ENCODE results near the gene RBM33. TPM values are rescaled to one million over a fixed set of nuclear protein-coding genes. Genes with fewer than 3 reads are reported as not detected.

The RBM33 gene
- polyA plus RNA-seq, 1 experiment = 9.5 TPM

DNA sequence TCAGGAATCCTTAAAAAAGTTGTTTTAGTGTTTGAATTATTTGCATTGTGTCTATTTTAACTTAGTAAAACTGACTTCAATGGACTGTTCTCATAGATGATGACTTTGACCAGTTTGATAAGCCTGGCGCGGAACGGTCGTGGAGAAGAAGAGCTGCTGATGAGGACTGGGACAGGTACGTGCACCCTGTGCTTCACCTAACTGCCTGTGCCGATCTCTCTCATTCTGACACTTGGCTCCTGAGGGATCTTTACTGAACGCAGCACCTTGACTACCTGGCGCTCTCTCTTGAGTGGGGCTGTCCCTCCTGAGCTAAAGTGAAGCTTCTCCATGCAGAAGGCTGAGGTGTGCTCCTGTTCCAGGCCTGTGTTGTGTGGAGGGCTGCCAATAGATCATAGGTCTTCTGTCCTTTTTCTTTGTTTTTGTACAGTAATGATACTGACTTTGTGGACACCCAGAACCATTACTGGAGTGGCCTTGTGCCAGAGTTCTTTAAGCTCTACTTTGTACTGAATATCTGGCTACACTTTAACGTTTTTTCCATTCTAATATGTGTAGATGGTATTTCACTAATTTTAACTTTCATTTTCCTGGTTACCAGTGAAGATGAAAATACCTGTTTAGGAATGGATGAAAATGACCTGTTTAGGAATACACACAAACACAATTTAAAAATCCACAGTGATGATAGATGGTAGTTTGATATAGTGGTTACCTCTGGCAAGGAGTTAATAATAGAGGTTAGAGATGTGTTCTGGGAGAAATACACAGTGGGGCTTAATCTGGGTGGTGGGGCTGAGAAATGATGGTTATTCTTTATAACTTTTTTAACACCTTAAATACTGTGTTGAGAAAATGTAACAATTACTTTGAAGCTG, 20.9 kb downstream of the RBM33 start:
- Histone ChIP-seq H3K4me3 (ENCODE audit: low read depth, low read length) (no peak overlapping the region), H3K27me3 (ENCODE audit: control insufficient read depth, insufficient read depth, low read length) (no peaks in the 10 kb centered on the region), H3K27ac (ENCODE audit: low read depth, low read length) (peak overlapping the region; percentile 55), H3K9me3 (ENCODE audit: control insufficient read depth, insufficient read depth, low read length) (no peaks in the 10 kb centered on the region)
- DNase-seq (ENCODE audit: low read depth, low spot score) = no peak
- POLR2A ChIA-PET = interaction anchor here (0.6 to 0.7 kb wide), 2 partner anchors 14 to 21 kb away, joined by 3 to 4 read pairs; partner anchors contain the start of gene RBM33
- TF ChIP-seq, protein P1, sequence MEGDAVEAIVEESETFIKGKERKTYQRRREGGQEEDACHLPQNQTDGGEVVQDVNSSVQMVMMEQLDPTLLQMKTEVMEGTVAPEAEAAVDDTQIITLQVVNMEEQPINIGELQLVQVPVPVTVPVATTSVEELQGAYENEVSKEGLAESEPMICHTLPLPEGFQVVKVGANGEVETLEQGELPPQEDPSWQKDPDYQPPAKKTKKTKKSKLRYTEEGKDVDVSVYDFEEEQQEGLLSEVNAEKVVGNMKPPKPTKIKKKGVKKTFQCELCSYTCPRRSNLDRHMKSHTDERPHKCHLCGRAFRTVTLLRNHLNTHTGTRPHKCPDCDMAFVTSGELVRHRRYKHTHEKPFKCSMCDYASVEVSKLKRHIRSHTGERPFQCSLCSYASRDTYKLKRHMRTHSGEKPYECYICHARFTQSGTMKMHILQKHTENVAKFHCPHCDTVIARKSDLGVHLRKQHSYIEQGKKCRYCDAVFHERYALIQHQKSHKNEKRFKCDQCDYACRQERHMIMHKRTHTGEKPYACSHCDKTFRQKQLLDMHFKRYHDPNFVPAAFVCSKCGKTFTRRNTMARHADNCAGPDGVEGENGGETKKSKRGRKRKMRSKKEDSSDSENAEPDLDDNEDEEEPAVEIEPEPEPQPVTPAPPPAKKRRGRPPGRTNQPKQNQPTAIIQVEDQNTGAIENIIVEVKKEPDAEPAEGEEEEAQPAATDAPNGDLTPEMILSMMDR (IDR thresholded peaks at IDR 0.05; ENCODE audit: low read depth, low read length) = no peak
- CTCF ChIA-PET = interaction anchor here (2.1 kb wide), 1 partner anchor 67 kb away, joined by 11 read pairs; no protein-coding TSS in a partner anchor

- H3K27ac ChIP-seq (ENCODE audit: low read depth, low read length) = peak overlapping the region; percentile 74
- ChIA-PET POLR2A (interaction anchor here (0.6 kb wide), 1 partner anchor 22 kb away, joined by 3 read pairs; the partner anchor contains the start of gene RBM33), CTCF (interaction anchor here (0.8 to 2.1 kb wide), 2 partner anchors 67 to 71 kb away, joined by 3 to 11 read pairs; no protein-coding TSS in a partner anchor)
- DNase-seq (ENCODE audit: low read depth, low spot score) = peak; percentile 49
- no peaks in the 10 kb centered on the region for H3K9me3 ChIP-seq (ENCODE audit: control insufficient read depth, insufficient read depth, low read length)
- TF ChIP-seq, protein P1 (IDR thresholded peaks at IDR 0.05; ENCODE audit: low read depth, low read length) = no peak
- H3K27me3 ChIP-seq (ENCODE audit: control insufficient read depth, insufficient read depth, low read length) = no peaks in the 10 kb centered on the region
- no peak overlapping the region; the same call in 1 of the 2 replicates for H3K4me3 ChIP-seq (ENCODE audit: low read depth, low read length)
Observed at GRCh38 chr7:155665957-155666287, 21.5 kb downstream of the RBM33 start.

DNA sequence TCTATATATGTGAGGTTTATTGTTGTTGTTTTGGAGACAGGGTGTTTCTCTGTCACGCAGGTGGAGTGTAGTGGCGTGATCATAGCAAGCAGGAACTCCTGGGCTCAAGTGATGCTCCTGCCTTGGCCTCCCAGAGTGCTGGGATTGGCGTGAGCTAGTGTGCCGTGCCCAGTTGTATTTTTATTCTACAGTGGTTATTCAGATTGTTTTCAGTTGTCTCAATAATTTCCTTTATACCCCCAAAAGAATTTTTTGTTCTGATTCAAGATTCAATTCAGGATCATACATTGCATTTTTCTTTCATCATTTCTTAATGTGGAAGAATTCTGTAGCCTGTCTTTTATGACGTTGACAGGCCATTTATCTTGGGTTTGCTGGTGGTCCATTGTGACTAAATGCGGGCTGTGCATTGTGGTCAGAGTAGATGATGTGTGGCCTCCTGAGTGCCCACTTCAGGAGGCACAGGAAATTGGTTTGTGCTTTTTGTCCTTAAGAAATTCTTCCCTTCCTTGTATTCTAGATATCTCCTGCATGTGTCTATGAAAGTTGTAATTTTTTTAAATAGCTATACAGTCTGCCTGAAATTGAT, 22.9 kb downstream of the RBM33 start:
- no peak for DNase-seq (ENCODE audit: low read depth, low spot score)
- no peaks in the 10 kb centered on the region for H3K9me3 ChIP-seq (ENCODE audit: control insufficient read depth, insufficient read depth, low read length)
- ChIA-PET CTCF (no interaction called here), POLR2A (no interaction called here)
- H3K27me3 ChIP-seq (ENCODE audit: control insufficient read depth, insufficient read depth, low read length) = no peaks in the 10 kb centered on the region
- no peak overlapping the region for H3K4me3 ChIP-seq (ENCODE audit: low read depth, low read length)
- TF ChIP-seq, protein P1 (IDR thresholded peaks at IDR 0.05; ENCODE audit: low read depth, low read length) = no peak
- H3K27ac ChIP-seq (ENCODE audit: low read depth, low read length) = no peak overlapping the region

DNA sequence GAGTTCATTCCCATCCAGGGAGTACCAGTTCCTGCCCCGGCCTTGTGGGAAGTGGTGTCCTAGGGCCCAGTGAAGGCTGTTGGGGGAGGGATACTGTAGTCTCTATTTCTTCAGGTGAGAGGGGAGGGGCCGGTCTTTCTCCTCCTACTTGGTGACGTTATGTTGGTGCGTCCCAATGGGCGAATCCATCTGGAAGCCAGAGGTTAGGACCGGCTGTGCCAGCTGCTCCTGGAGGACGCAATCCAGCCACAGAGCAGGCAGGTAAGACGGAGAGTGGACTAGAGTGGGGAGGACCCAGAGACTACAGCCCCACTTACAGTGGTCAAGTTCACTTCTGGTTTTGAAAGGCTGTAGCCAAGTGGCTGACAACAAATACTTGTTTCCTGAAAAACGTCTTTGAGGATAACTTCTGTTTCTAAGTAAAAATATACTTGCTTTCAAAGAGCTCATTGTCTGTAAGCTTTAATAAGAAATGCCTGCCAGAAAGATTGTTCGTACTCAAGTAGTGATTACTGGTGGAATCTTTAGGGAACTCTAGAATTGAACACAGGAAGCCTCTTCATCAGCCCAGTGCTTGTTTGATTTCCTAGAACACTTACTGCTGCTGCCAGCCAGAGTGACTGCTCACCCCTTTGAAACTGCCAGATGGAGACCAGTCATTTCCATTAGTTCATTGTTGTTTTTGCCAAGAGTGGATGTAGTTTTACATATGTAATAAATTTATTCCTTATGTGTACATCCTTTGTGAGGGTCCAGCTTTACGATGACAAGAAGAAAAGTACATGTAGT, 25.4 kb downstream of the RBM33 start:
- CTCF ChIA-PET = interaction anchor here (0.6 to 0.7 kb wide), 2 partner anchors 71 to 325 kb away, joined by 3 to 4 read pairs; no protein-coding TSS in a partner anchor
- TF ChIP-seq, protein P1 (IDR thresholded peaks at IDR 0.05; ENCODE audit: low read depth, low read length) = no peak
- POLR2A ChIA-PET = no interaction called here
- Histone ChIP-seq H3K4me3 (ENCODE audit: low read depth, low read length) (no peak overlapping the region), H3K27ac (ENCODE audit: low read depth, low read length) (no peak overlapping the region), H3K9me3 (ENCODE audit: control insufficient read depth, insufficient read depth, low read length) (no peaks in the 10 kb centered on the region), H3K27me3 (ENCODE audit: control insufficient read depth, insufficient read depth, low read length) (no peaks in the 10 kb centered on the region)
- DNase-seq (ENCODE audit: low read depth, low spot score) = no peak

Data from AG04450 (cell line).